Lower lobe of right lung (tissue), 2 donors: Measurements from ENCODE around the gene TDP1. TPM values are rescaled to one million over a fixed set of nuclear protein-coding genes. Genes with fewer than 3 reads are reported as not detected.

Source experiments
- ATAC-seq, 2 donors: fragments of 200-7000 bp; cut with Tn5 transposase; one replicate each; pipeline ENCODE4 v1.9.1; 2020 to 2022; ENCODE audit warnings: mild to moderate bottlenecking in 2 of 2, moderate library complexity in 2 of 2
- DNase-seq: peaks from one replicate; pipeline ENCODE4 v3.0.0-alpha.2; 2020
- H3K27ac ChIP-seq: fragments of 200-600 bp; one replicate; pipeline ENCODE4 v1.8.0; 2022
- H3K27me3 ChIP-seq: fragments of 200-600 bp; one replicate; pipeline ENCODE4 v1.8.0; 2022; ENCODE audit warnings: low read depth
- H3K36me3 ChIP-seq: fragments of 200-600 bp; one replicate; pipeline ENCODE4 v1.8.0; 2022; ENCODE audit warnings: mild to moderate bottlenecking
- H3K4me1 ChIP-seq: fragments of 200-600 bp; one replicate; pipeline ENCODE4 v1.8.0; 2022
- H3K4me3 ChIP-seq: fragments of 200-600 bp; one replicate; pipeline ENCODE4 v1.8.0; 2022; ENCODE audit warnings: mild to moderate bottlenecking
- H3K9me3 ChIP-seq: fragments of 200-600 bp; one replicate; pipeline ENCODE4 v1.8.0; 2022
- CTCF ChIP-seq: fragments of 200-600 bp; IDR thresholded peaks from one replicate; pipeline ENCODE4 v1.8.0; 2022; ENCODE audit warnings: antibody characterized with exemption, mild to moderate bottlenecking
- intact Hi-C: fragments of 100-400 bp; cut with DNase I; formaldehyde crosslinking; loops from one replicate; pipeline ENCODE4 v1.11.0; 2022
- total RNA-seq: library from RNA; stranded (reverse); fragmentation: NEBNext Ultra II Directional; extraction: Animal tissue kit (Norgen Biotek cat#: 25700); gene quantifications from one replicate; pipeline ENCODE4 v1.2.1, GENCODE V29; 2021
- donor health status: DM: no; HTN: yes; CAD: no; lungs with severe emphysema.

Gene TDP1
- total RNA-seq, 1 donor from 2014 or later = 9.6 TPM

DNA sequence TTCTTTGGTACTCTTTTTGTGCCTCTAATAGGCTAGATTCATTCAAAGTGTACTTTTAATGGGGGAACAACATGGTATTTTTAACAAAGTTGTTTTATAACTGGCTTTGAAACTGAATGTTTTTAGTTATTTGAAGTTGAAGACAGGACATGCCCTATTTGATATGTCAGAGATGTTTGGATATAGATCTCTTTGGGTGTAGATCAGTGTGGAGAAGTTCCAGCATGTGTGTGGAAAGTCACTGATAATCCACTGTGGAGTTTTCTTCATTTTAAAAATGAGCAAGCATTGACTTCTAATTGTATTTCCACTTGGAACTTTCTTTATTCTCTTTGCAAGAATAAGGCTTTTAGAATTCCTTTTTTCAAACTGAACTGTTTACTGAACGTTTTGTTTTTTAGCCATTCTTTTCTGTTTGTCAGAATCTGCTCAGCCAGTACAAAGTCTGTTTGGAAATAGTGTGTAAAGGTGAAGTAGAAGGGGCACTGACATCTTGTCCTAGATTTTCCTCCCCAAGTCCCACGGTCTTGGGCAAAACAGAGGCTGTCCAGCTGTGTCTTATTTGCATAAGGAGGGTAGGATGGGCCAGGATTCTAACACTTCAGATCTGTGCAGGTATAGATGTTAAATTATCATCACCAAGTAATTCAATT is 35.0 kb downstream of the TDP1 start:
- intact Hi-C loops = no loop called here

GRCh38 chr14:89992273-89992672 is 36.5 kb downstream of the TDP1 start:
- Histone ChIP-seq H3K27me3 (no peaks in the 10 kb centered on the region), H3K27ac (no peak overlapping the region), H3K9me3 (no peaks in the 10 kb centered on the region), H3K4me1 (no peaks in the 10 kb centered on the region), H3K36me3 (peaks cover 57% of the 10 kb centered on the region), H3K4me3 (no peak overlapping the region)
- DNase-seq (no peak), ATAC-seq (no peak)
- intact Hi-C loops = no loop called here
- TF ChIP-seq CTCF = no peak

More for the DNA sequence above, 35.0 kb downstream of the TDP1 start:
- no peak for TF ChIP-seq CTCF
- Histone ChIP-seq H3K9me3 (no peaks in the 10 kb centered on the region), H3K27ac (no peak overlapping the region), H3K4me1 (no peaks in the 10 kb centered on the region), H3K36me3 (peaks cover 56% of the 10 kb centered on the region), H3K27me3 (no peaks in the 10 kb centered on the region), H3K4me3 (no peak overlapping the region)
- ATAC-seq (no peak), DNase-seq (no peak)

DNA sequence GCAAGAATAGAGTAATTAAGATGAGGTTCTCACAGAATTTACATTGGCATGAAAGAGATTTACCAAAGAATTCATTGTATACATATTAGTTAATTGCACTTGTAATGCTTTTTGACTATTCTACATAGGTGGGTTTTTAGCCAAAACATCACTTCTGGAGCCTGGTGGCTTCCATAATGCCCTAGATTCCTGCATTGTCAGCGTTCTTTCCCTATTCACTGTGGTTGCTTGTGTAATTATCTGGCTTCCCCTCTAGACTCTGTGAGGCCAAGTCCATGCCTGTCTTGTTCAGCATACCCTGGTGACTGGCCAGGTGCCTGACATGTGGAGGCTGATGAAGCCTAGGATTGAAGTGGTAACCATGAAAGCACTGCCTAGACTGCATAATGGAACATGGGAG is 41.2 kb downstream of the TDP1 start:
- no peak for DNase-seq
- intact Hi-C loops = no loop called here
- no peaks in the 10 kb centered on the region for H3K4me1 ChIP-seq
- no peak for ATAC-seq
- H3K9me3 ChIP-seq = no peaks in the 10 kb centered on the region
- no peak for TF ChIP-seq CTCF
- H3K36me3 ChIP-seq = peaks cover 46% of the 10 kb centered on the region
- H3K4me3 ChIP-seq = no peak overlapping the region
- no peak overlapping the region for H3K27ac ChIP-seq
- H3K27me3 ChIP-seq = no peaks in the 10 kb centered on the region

DNA sequence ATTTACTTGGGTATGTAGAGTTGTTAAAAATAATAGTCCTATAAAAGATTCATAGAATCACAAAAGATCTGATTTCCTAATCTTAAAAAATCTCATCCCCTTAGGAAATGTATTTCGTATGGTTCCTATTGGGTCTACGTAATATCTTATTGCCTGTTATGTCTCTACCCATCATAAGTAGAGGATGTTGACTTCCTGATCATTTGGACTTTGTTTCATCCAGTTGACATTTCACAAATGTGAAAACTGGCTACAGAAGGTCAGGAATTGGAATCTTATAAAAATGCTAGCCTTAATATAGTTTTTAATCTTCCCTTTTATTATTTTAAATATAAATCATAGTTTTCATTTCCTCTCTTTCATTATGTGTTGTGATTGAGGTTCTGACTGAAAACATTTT is 45.2 kb downstream of the TDP1 start:
- Histone ChIP-seq H3K27me3 (no peaks in the 10 kb centered on the region), H3K9me3 (no peaks in the 10 kb centered on the region), H3K27ac (no peak overlapping the region), H3K36me3 (peaks cover 19% of the 10 kb centered on the region), H3K4me3 (no peak overlapping the region), H3K4me1 (no peaks in the 10 kb centered on the region)
- ATAC-seq = no peak
- no peak for TF ChIP-seq CTCF
- no peak for DNase-seq
- intact Hi-C loops = no loop called here

DNA sequence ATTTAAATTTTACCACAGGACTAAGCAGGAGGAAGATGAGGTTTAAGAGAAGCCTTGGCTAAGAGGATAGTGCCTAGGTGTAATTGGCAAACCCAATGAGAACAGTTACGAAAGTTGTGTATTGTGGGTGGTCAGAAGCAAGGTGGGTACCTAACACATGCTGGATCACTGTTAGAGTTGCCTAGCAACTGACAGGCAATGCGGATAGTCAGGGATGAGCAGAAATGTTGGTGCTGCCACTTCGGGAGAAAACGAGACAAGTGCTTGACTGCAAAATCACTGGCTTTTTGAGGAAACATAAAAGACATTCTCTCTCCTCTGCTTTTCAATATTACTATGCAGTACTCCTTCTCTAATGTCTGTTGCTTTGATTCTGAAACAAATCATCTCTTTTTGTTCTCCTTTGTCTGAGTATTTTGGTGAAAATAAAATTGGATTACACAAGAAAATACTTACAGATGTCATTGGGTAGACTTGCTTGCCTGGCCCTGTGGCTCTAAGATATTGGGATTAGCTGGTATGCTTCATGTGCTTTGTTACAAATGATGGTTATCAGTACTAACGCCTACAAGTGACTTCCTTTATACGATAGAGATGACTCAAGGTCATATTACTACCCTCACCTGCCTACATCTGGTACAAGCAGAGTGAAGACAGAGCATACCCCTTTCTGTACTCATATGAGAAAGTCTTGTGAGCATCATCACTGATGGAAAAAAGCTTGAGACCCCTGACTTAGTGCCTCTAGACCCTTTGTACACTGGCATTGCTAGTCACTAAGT is 48.0 kb downstream of the TDP1 start:
- DNase-seq = no peak
- intact Hi-C loops = no loop called here
- Histone ChIP-seq H3K27me3 (no peaks in the 10 kb centered on the region), H3K4me1 (no peaks in the 10 kb centered on the region), H3K27ac (no peak overlapping the region), H3K36me3 (peaks cover 13% of the 10 kb centered on the region), H3K4me3 (no peak overlapping the region), H3K9me3 (no peaks in the 10 kb centered on the region)
- no peak for ATAC-seq
- TF ChIP-seq CTCF = no peak
